Neural crest cell (in vitro differentiated cells): ENCODE results near the gene KCNE1. TPM values are rescaled to one million over a fixed set of nuclear protein-coding genes. Genes with fewer than 3 reads are reported as not detected.
"Not testable (repeated sequence)": the region's sequence is repeated elsewhere in the genome, so short reads cannot be mapped to it uniquely, and the experiment has no call there.

Experiments used
- DNase-seq: peaks from one replicate; pipeline ENCODE4 v3.0.0; 2021; ENCODE audit warnings: low read depth, mixed read lengths, low spot score
- H3K27ac Mint-ChIP-seq: one replicate; pipeline ENCODE4 v1.8.0; 2021; ENCODE audit warnings: mild to moderate bottlenecking, mixed read lengths; ENCODE audit not compliant: unreplicated experiment
- H3K27me3 Mint-ChIP-seq: 2 replicates; pipeline ENCODE4 v1.8.0; 2021; ENCODE audit warnings: low read depth, mild to moderate bottlenecking, mixed read lengths
- H3K36me3 Mint-ChIP-seq: 2 replicates; pipeline ENCODE4 v1.8.0; 2021; ENCODE audit warnings: low read depth, mild to moderate bottlenecking, mixed read lengths
- H3K4me1 Mint-ChIP-seq: 2 replicates; pipeline ENCODE4 v1.8.0; 2021; ENCODE audit warnings: mixed read lengths
- H3K4me3 Mint-ChIP-seq: one replicate; pipeline ENCODE4 v1.8.0; 2021; ENCODE audit warnings: mild to moderate bottlenecking, mixed read lengths
- H3K9me3 Mint-ChIP-seq: 2 replicates; pipeline ENCODE4 v1.8.0; 2021; ENCODE audit warnings: mixed read lengths
- CTCF ChIP-seq: fragments of 200-600 bp; sonication (generic); conservative IDR thresholded peaks from 2 replicates; pipeline ENCODE4 v1.5.0; 2021; ENCODE audit warnings: antibody characterized with exemption, mild to moderate bottlenecking
- total RNA-seq: library from RNA; stranded (reverse); gene quantifications from 2 replicates; pipeline ENCODE4 v1.2.1, GENCODE V29; 2021

KCNE1 gene
- total RNA-seq, 1 donor from 2014 or later = 0.68 TPM

DNA sequence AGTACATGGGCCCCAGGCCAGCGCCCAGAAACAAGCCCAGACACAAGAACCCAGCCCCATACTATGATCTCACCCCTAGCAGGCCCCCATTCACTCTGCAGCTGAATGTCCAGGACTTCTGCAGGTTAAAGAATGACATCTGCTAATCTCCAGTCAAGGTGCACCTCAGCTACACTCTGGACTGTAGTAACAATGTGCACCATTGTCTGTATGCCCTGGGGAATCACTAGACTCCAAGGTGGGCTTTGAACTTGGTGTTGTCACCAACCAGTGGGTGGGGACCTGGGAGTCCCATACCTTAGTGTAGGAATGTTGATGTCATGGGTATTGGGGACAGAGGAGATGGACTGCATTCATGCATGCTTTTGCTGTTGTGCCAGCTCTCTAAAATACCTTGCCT is 10.3 kb downstream of the KCNE1 start:
- Mint-ChIP-seq H3K9me3 (peaks cover 15% of the 10 kb centered on the region), H3K27me3 (no peaks in the 10 kb centered on the region), H3K4me3 (no peak overlapping the region), H3K27ac (no peak overlapping the region), H3K4me1 (no peaks in the 10 kb centered on the region), H3K36me3 (peaks cover 8% of the 10 kb centered on the region)
- no peak for TF ChIP-seq CTCF
- no peak for DNase-seq

GRCh38 chr21:34500191-34500590 is 11.8 kb downstream of the KCNE1 start:
- TF ChIP-seq CTCF = no peak
- Mint-ChIP-seq H3K27ac (no peak overlapping the region), H3K27me3 (no peaks in the 10 kb centered on the region), H3K4me1 (no peaks in the 10 kb centered on the region), H3K9me3 (peaks cover 18% of the 10 kb centered on the region), H3K4me3 (no peak overlapping the region), H3K36me3 (peaks cover 9% of the 10 kb centered on the region)
- DNase-seq = no peak

DNA sequence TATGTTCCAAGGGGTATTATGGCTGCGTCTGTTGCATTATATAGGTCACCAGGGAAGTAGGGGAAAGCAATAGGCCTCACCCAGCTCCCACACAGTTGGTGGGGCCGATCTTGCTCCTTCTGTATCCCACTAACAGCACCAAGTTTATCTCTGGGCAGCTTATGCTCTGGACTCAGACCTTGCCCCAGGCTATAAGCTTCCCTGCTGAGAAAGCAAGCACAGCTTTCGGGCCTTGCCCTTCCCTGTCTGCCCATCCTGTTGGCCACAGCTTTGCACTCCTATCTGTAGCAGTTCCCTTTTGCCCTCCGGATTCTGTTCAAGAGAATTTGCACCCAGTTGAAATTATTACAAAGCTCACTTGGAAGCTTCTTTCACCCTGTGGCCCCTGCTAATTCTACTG is 12.9 kb downstream of the KCNE1 start:
- no peak overlapping the region for H3K4me3 Mint-ChIP-seq
- H3K4me1 Mint-ChIP-seq = no peaks in the 10 kb centered on the region
- no peak for DNase-seq
- no peak for TF ChIP-seq CTCF
- H3K27me3 Mint-ChIP-seq = no peaks in the 10 kb centered on the region
- peaks cover 9% of the 10 kb centered on the region for H3K36me3 Mint-ChIP-seq
- H3K27ac Mint-ChIP-seq = no peak overlapping the region
- H3K9me3 Mint-ChIP-seq = peaks cover 12% of the 10 kb centered on the region

- no peak for TF ChIP-seq CTCF
- Mint-ChIP-seq H3K4me1 (no peaks in the 10 kb centered on the region), H3K27me3 (no peaks in the 10 kb centered on the region), H3K4me3 (no peak overlapping the region), H3K9me3 (peaks cover 12% of the 10 kb centered on the region), H3K27ac (no peak overlapping the region), H3K36me3 (peaks cover 9% of the 10 kb centered on the region)
- DNase-seq = no peak
These were observed 13.4 kb downstream of the KCNE1 start for GRCh38 chr21:34498623-34499022.

DNA sequence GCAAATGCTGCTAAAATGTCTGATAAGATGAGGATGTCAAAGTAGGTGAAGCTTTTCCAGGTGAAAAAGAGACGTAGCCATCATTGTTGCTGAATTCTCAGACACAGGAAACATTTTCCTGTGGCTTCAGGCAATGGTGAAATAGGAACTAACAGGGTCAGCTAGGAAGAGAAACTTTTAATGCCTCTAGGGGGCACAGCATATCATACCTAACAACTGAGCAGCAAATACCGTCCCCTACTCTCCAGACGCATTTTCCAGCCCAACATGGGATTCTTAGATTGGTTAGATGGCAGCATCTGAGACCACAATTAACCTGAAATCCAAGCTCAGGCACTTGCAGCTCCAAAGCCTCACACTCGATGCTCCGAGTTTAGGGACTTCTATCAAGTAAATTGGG is 28.2 kb downstream of the KCNE1 start:
- H3K27me3 Mint-ChIP-seq, H3K36me3 Mint-ChIP-seq, DNase-seq, H3K27ac Mint-ChIP-seq, H3K9me3 Mint-ChIP-seq, H3K4me1 Mint-ChIP-seq, H3K4me3 Mint-ChIP-seq: not testable (repeated sequence)

GRCh38 chr21:34483435-34483834 is 28.6 kb downstream of the KCNE1 start:
- H3K4me1 Mint-ChIP-seq, H3K27me3 Mint-ChIP-seq, H3K27ac Mint-ChIP-seq, DNase-seq, H3K4me3 Mint-ChIP-seq, H3K9me3 Mint-ChIP-seq, H3K36me3 Mint-ChIP-seq: not testable (repeated sequence)

GRCh38 chr21:34467333-34467732 is 44.7 kb downstream of the KCNE1 start:
- not testable (repeated sequence) for H3K4me3 Mint-ChIP-seq, DNase-seq, H3K9me3 Mint-ChIP-seq, H3K27ac Mint-ChIP-seq, H3K4me1 Mint-ChIP-seq, H3K27me3 Mint-ChIP-seq, H3K36me3 Mint-ChIP-seq

GRCh38 chr21:34459426-34459825 is 52.6 kb downstream of the KCNE1 start:
- H3K36me3 Mint-ChIP-seq, H3K27me3 Mint-ChIP-seq, H3K27ac Mint-ChIP-seq, H3K9me3 Mint-ChIP-seq, H3K4me1 Mint-ChIP-seq, H3K4me3 Mint-ChIP-seq, DNase-seq: not testable (repeated sequence)

- not testable (repeated sequence) for H3K4me3 Mint-ChIP-seq, H3K4me1 Mint-ChIP-seq, H3K27me3 Mint-ChIP-seq, H3K27ac Mint-ChIP-seq, H3K9me3 Mint-ChIP-seq, H3K36me3 Mint-ChIP-seq, DNase-seq
These were observed 53.7 kb downstream of the KCNE1 start for GRCh38 chr21:34458266-34458665.

GRCh38 chr21:34456180-34456579 is 55.8 kb downstream of the KCNE1 start:
- H3K27ac Mint-ChIP-seq, H3K27me3 Mint-ChIP-seq, H3K4me1 Mint-ChIP-seq, H3K9me3 Mint-ChIP-seq, H3K4me3 Mint-ChIP-seq, H3K36me3 Mint-ChIP-seq, DNase-seq: not testable (repeated sequence)

DNA sequence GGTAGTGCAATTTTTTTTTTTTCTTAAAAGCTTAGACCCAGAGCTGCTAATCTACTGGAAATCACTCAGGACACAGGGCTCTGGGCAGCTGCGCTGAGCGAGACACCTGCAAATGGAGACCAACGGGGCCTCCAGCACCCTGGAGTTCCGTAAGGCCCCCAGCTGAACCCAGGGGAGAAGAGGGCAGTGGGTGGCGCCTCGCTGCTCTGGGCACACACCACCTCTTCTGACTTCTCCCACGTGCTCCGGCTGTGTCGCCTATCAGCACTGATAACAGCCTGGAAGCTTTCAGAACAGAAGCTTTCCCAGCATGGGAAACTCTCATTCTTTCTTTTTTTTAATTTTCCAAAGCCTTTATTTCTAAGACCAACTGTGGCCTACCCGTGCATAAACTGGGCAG is 56.4 kb downstream of the KCNE1 start:
- H3K4me3 Mint-ChIP-seq, H3K9me3 Mint-ChIP-seq, H3K4me1 Mint-ChIP-seq, H3K27me3 Mint-ChIP-seq, H3K27ac Mint-ChIP-seq, H3K36me3 Mint-ChIP-seq, DNase-seq: not testable (repeated sequence)
